Right kidney (tissue), 1 donor: ENCODE data around the gene EVA1B.

ENCODE experiments used
- DNase-seq: peaks from one replicate; pipeline ENCODE4 v3.0.0-alpha.2; 2016

Gene EVA1B

GRCh38 chr1:36349241-36349671, 25.8 kb upstream of the EVA1B start:
- no peak for DNase-seq

GRCh38 chr1:36346741-36347370, 23.4 kb upstream of the EVA1B start:
- no peak for DNase-seq

DNA sequence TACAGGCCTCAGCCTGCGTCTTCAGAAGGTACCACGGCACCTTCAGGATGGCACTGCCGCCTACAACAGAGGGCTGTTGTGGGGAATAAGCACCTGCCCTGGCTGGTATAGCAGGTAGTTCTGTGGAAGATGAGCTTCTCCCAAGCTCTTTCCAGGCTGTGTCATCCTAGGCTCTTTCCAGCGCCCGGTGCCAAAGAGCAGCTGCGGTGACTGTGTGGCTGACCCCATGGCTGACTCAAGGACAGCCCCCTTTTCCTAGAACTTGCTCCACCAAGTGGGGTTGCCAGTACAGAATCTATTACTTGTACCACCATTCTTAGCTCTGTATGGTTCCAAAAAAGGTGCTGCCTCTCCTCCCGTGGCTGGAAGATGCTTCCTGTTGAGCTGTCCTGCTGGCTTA, 21.9 kb upstream of the EVA1B start:
- no peak for DNase-seq

GRCh38 chr1:36344395-36344680, 20.9 kb upstream of the EVA1B start:
- DNase-seq: no peak

- no peak for DNase-seq
These were observed 20.4 kb upstream of the EVA1B start for GRCh38 chr1:36343651-36344394.

GRCh38 chr1:36342426-36343185, 19.2 kb upstream of the EVA1B start:
- no peak for DNase-seq

GRCh38 chr1:36341626-36342320, 18.3 kb upstream of the EVA1B start:
- no peak for DNase-seq

- DNase-seq: no peak
These were observed 16.2 kb upstream of the EVA1B start for GRCh38 chr1:36339615-36340014.

DNA sequence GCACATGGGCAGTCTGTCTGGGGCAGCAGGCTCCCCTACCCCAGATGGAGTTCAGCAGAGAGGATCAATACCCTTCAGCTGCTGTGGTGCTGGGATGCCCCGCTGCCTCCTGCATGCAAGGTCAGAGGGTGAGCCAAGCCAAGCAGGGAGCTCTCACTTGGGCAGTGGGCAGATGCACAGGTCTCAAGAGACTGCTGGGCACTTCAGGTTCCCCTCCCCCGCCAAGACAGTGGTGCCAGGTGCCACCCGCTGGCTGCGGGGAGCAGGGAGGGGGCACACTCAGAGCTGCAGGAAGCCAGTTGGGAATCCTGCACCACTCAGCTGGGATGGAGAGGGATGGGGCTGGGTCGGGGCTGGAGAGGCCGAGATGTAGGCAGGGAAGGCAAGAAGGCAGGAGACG, 15.8 kb upstream of the EVA1B start:
- no peak for DNase-seq

- DNase-seq: no peak
These were observed 14.4 kb upstream of the EVA1B start for GRCh38 chr1:36337830-36338229.

DNA sequence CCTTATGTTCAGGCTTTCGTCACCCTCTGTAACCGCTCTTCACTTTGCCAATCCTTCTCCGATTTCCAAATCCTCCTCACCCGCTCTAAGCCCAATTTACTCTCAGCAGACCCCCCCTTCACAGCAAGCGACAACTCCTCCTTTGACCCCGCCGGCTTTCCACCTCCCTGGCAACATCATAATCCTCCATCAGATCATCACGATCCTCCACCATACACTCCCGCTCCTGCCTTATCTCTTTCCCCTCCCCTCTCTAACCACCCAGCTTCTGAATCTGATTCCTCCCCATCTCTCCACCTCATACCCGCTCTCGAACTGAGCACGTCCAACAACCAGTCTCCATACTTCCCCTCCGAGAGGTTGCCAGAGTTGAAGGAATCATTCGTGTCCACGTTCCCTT, 7.5 kb upstream of the EVA1B start:
- no peak for DNase-seq

GRCh38 chr1:36329817-36330216, 6.4 kb upstream of the EVA1B start:
- DNase-seq: no peak

- no peak for DNase-seq
These were observed 5.3 kb upstream of the EVA1B start for GRCh38 chr1:36328713-36329112.

GRCh38 chr1:36328088-36328480, 4.6 kb upstream of the EVA1B start:
- no peak for DNase-seq

DNA sequence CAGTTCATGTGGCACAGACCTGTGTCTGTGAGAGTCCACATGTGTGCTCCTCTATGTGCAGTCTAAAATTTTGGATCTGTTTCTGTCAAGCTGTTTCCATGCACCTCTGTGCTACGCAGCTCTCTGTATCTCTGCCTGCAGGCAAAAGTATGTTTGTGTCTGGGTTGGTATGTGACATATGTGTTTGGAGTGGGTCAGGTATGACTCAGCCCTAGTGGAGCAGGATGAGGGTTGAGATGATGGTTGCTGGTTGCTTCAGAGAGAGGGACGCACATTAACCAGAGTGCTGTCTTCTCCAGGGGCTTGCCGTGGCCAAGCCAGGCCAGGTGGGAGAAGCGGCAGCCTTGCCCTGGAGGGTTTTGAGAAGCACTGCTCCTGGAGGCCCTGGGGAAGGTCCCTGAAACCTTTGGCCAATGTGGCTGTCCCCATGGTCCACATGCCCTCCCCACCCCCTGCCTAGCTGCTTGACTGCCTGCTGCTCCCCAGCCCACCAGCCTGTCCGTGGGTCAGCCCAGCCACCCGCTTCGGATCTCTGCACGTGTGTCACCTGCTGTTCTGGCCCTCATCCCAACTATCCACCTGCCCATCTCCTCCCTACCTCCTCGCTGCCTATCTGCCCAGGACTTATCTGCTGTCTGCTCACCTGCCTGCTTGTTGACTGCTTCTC, 4.1 kb upstream of the EVA1B start:
- DNase-seq: no peak

DNA sequence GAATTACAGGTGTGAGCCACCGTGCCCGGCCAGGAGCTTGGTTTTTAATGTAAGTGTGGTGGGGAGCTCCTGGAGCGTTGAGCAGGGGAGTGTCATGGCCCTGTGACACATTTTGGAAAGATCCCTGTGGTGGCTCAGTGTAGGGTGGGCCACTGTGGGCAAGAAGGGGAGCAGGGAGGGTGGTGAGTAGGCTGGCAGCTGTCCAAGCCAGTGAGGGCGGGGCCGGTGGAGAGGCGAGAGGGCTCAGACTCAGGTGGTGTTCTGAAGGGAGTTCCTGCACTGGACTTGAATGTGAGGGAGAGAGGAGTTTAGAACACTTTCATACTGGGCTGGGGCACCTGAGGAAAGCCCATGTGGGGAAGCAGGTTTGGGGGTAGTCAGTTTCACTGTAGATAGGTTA, 3.1 kb upstream of the EVA1B start:
- DNase-seq: no peak

- DNase-seq: peak; percentile 88
These were observed 883 bp upstream of the EVA1B start for GRCh38 chr1:36324353-36324703.

GRCh38 chr1:36322786-36323635, 434 bp downstream of the EVA1B start:
- peak; percentile 89 for DNase-seq

- peak; percentile 75 for DNase-seq
These were observed 1.2 kb downstream of the EVA1B start for GRCh38 chr1:36322041-36322785.

DNA sequence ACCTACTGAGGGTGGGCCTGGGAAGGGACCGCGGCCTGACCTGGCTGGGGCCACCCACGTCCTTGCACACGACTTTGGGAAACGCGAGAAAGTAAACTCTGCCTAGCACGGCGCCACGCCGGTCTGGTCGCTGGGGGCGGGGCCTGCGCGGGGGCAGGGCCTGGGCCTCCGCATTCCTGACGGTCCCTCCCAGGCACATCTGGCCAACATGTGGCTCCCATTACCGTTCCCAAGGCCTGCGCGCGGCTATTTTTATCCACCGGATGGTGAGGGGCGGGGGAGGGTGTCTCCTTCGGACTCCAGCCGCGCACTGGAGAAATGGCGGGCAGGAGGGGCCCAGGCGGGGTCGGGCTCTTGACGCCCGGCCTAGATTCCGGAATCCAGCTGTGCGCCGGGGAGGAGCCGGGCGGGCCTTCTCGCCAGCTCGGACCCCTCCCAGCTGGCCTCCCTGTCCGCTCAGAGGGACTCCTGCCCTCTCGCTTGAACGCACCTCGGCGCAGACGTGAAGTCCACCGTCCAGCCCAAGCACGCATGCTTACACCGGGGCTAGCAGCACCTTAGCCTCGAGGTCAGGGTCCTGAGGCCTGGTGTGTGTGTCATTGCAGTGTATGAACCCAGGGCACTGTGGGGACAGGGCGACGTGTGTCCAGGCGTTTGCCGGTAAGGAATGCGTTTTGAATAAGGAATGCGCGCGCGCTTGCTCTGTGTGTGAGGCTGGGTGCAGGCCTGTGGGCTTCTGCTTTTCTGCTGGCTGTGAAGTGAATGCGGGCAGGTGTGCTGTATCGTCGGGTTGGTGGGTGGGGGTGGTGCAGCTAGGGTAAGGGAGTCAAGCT, 2.1 kb downstream of the EVA1B start:
- peak; percentile 90 for DNase-seq
